Nephron (organoid): ENCODE measurements around the gene CDC42SE2.

Experiments
- H3K27ac Mint-ChIP-seq, 3 experiments: 2 replicates each; pipeline ENCODE4 v1.8.0; 2020; ENCODE audit warnings: mixed read lengths in 3 of 3, mild to moderate bottlenecking in 2 of 3, moderate library complexity in 1 of 3
- H3K27me3 Mint-ChIP-seq: 2 replicates; pipeline ENCODE4 v1.8.0; 2021; ENCODE audit warnings: low read depth, mild to moderate bottlenecking, moderate library complexity, mixed read lengths
- H3K36me3 Mint-ChIP-seq: 2 replicates; pipeline ENCODE4 v1.8.0; 2020; ENCODE audit warnings: low read depth, mixed read lengths
- H3K4me1 Mint-ChIP-seq: 2 replicates; pipeline ENCODE4 v1.8.0; 2020; ENCODE audit warnings: mixed read lengths
- H3K4me3 Mint-ChIP-seq, 3 experiments: 2 replicates each; pipeline ENCODE4 v1.8.0; 2020; ENCODE audit warnings: mild to moderate bottlenecking in 3 of 3, mixed read lengths in 3 of 3, moderate library complexity in 2 of 3
- H3K9me3 Mint-ChIP-seq: 2 replicates; pipeline ENCODE4 v1.8.0; 2020; ENCODE audit warnings: mixed read lengths
- TF ChIP-seq, protein P1 (sequence below), 3 experiments: fragments of 200-600 bp; sonication (generic); IDR thresholded peaks; one replicate each; pipeline ENCODE4 v1.5.0; 2021; ENCODE audit warnings: antibody characterized with exemption in 3 of 3; ENCODE audit not compliant: unreplicated experiment in 3 of 3

Gene CDC42SE2

DNA sequence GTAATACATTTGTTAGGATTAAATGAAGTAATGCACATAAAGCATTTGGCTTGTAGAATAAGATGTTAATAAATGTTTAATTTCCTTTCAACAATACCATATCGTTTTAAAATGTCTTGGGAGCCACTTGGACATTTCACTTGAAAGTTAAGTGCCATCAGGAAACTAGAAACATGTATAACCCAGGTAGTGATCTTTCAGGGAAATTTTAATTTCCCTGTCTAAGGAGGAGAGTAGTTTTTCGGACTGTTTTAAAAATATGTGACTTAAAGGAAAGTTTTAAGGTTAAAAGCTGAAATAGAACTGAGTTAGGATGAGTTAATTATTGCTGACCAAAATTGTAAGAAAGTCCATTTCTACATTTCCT is 18.0 kb downstream of the CDC42SE2 start:
- no peaks in the 10 kb centered on the region for H3K27me3 Mint-ChIP-seq
- H3K36me3 Mint-ChIP-seq: peaks cover 4% of the 10 kb centered on the region
- H3K27ac Mint-ChIP-seq: peak overlapping the region in 2 of 3 experiments; percentile 17 to 78
- H3K4me3 Mint-ChIP-seq: no peak overlapping the region
- H3K9me3 Mint-ChIP-seq: no peaks in the 10 kb centered on the region
- TF ChIP-seq, protein P1, sequence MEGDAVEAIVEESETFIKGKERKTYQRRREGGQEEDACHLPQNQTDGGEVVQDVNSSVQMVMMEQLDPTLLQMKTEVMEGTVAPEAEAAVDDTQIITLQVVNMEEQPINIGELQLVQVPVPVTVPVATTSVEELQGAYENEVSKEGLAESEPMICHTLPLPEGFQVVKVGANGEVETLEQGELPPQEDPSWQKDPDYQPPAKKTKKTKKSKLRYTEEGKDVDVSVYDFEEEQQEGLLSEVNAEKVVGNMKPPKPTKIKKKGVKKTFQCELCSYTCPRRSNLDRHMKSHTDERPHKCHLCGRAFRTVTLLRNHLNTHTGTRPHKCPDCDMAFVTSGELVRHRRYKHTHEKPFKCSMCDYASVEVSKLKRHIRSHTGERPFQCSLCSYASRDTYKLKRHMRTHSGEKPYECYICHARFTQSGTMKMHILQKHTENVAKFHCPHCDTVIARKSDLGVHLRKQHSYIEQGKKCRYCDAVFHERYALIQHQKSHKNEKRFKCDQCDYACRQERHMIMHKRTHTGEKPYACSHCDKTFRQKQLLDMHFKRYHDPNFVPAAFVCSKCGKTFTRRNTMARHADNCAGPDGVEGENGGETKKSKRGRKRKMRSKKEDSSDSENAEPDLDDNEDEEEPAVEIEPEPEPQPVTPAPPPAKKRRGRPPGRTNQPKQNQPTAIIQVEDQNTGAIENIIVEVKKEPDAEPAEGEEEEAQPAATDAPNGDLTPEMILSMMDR (IDR thresholded peaks at IDR 0.05; ENCODE audit: unreplicated experiment in 3 of 3): no peak
- H3K4me1 Mint-ChIP-seq: peaks cover 10% of the 10 kb centered on the region

DNA sequence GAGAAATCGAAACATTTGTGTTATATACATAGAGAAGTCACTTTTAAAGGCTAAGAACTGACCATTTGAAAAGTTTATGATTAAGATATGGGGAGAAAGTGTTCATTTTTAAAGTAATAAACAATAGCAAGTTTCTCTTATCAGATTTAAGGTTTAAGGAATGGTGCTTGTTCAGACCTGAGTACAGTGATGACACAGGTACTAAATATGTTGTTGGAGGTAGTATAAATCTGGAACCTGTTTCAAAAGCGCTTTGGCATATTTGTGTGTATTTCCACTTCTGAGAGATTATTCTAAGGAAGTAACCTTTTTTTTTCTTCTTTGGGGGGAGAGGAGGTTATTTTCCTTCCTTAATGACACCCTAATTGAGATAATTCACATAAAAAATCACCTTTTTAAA is 18.4 kb downstream of the CDC42SE2 start:
- H3K27me3 Mint-ChIP-seq: no peaks in the 10 kb centered on the region

DNA sequence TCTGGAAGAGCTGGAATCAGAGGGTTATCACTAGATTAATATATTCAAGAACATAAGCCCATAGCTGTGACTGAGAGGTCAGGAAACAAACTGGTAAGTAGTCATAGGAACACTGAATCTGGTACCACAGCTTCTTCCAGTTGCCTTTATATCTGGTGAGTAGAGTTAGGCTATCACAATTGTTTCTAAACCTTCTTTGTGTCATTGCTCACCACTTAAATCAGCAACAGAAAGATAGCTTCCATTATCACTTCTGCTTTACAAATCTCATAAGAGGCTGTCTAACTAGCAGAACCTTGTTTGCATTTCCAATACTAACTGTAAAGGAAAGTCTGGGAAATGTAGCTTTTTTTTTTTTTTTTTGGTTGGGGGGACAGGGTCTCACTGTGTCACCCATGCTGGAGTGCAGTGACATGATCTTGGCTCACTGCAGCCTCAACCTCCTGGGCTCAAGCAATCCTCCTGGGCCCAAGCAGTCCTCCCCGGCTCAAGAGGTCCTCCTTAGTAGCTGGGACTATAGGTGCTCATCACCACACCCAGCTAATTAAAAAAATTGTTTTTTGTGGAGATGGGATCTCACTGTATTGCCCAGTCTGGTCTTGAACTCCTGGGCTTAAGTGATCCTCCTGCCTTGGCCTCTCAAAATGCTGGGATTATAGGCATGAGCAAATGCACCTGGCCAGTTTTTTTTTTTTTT is 22.0 kb downstream of the CDC42SE2 start:
- H3K9me3 Mint-ChIP-seq: no peaks in the 10 kb centered on the region
- peaks cover 5% of the 10 kb centered on the region for H3K4me1 Mint-ChIP-seq
- TF ChIP-seq, protein P1 (IDR thresholded peaks at IDR 0.05; ENCODE audit: unreplicated experiment in 3 of 3): no peak
- H3K4me3 Mint-ChIP-seq: no peak overlapping the region
- peaks cover 4% of the 10 kb centered on the region for H3K36me3 Mint-ChIP-seq
- H3K27me3 Mint-ChIP-seq: no peaks in the 10 kb centered on the region
- H3K27ac Mint-ChIP-seq: no peak overlapping the region

More for the DNA sequence above, 18.4 kb downstream of the CDC42SE2 start:
- TF ChIP-seq, protein P1 (IDR thresholded peaks at IDR 0.05; ENCODE audit: unreplicated experiment in 3 of 3): no peak
- H3K4me1 Mint-ChIP-seq: peaks cover 10% of the 10 kb centered on the region
- H3K36me3 Mint-ChIP-seq: peaks cover 4% of the 10 kb centered on the region
- H3K27ac Mint-ChIP-seq: peak overlapping the region in 2 of 3 experiments; percentile 17 to 78
- no peak overlapping the region for H3K4me3 Mint-ChIP-seq
- no peaks in the 10 kb centered on the region for H3K9me3 Mint-ChIP-seq

DNA sequence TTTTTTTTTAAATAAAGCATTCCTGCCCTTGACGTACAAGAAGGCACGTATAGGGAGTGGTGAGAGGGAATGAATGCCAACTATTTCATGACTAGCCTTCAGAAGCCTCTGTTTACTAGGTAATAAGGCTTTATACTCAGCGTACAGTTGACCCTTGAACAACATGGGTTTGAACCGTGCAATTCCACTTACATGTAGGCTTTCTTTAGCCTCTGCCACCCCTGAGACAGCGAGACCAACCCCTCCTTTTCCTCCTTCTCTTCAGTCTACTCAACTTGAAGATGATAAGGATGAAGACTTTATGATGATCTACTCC is 22.5 kb downstream of the CDC42SE2 start:
- H3K4me1 Mint-ChIP-seq: peaks cover under 1% of the 10 kb centered on the region
- no peaks in the 10 kb centered on the region for H3K27me3 Mint-ChIP-seq
- no peak overlapping the region for H3K27ac Mint-ChIP-seq
- peaks cover 4% of the 10 kb centered on the region for H3K36me3 Mint-ChIP-seq
- TF ChIP-seq, protein P1 (IDR thresholded peaks at IDR 0.05; ENCODE audit: unreplicated experiment in 3 of 3): no peak
- H3K9me3 Mint-ChIP-seq: no peaks in the 10 kb centered on the region
- no peak overlapping the region for H3K4me3 Mint-ChIP-seq

DNA sequence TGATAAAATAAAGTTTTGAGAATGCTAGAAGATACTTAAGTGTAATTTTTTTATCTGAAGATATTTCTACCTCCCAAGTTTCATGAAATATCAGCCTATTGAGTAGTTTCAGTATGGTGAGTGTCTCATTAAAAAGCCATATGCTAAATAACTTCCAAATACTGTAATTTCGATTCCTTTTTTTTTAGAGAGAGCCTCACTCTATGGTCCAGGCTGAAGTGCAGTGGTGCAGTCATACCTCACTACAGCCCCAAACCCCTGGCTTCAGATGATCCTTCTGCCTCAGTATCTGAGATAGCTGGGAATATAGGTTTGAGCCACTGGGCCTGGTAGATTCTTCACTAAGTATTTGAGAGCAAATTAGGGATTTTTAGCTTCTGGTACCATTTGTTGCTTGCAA is 24.5 kb downstream of the CDC42SE2 start:
- Mint-ChIP-seq H3K27me3 (no peaks in the 10 kb centered on the region), H3K4me1 (no peaks in the 10 kb centered on the region), H3K9me3 (no peaks in the 10 kb centered on the region), H3K4me3 (no peak overlapping the region), H3K27ac (no peak overlapping the region), H3K36me3 (peaks cover 4% of the 10 kb centered on the region)
- TF ChIP-seq, protein P1 (IDR thresholded peaks at IDR 0.05; ENCODE audit: unreplicated experiment in 3 of 3): no peak

DNA sequence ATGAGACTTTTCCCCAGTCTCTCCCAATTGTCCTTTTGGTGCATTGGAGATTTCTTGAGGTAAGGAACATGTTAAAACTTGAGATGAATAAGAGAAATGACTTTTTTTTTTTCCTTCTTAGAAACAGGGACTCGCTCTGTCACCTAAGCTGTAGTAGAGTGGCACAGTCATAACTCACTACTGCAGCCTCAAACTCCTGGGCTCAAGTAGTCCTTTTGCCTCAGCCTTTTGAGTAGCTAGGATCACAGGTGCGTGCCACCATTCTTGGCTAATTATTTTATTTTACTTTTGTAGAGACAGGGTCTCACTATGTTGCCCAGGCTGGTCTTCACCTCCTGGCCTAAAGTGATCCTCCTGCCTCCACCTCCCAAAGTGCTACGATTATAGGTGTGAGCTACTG is 25.9 kb downstream of the CDC42SE2 start:
- TF ChIP-seq, protein P1 (IDR thresholded peaks at IDR 0.05; ENCODE audit: unreplicated experiment in 3 of 3): no peak
- Mint-ChIP-seq H3K36me3 (peaks cover 8% of the 10 kb centered on the region), H3K9me3 (peaks cover 3% of the 10 kb centered on the region), H3K27ac (no peak overlapping the region), H3K27me3 (no peaks in the 10 kb centered on the region), H3K4me3 (no peak overlapping the region), H3K4me1 (no peaks in the 10 kb centered on the region)
